SK-N-MC (cell line): Measurements from ENCODE around the gene MYO5B.

Experiments used
- DNase-seq: peaks from one replicate; pipeline ENCODE4 v3.0.0-alpha.2; 2011; ENCODE audit warnings: low read depth, low spot score
- H3K27ac ChIP-seq: fragments of 200-600 bp; sonication (generic); 2 replicates; pipeline ENCODE4 v1.5.1; 2016; ENCODE audit warnings: mixed run types
- H3K36me3 ChIP-seq: fragments of 200-600 bp; sonication (generic); 2 replicates; pipeline ENCODE4 v1.6.1; 2017; ENCODE audit warnings: antibody characterized with exemption, low read length, mixed read lengths; ENCODE audit not compliant: insufficient read depth
- H3K4me3 ChIP-seq: fragments of 200-600 bp; sonication (generic); 2 replicates; pipeline ENCODE4 v1.5.1; 2016
- H3K9ac ChIP-seq: fragments of 200-600 bp; sonication (generic); 2 replicates; pipeline ENCODE4 v1.8.0; 2017; ENCODE audit warnings: mixed run types, mixed read lengths; ENCODE audit not compliant: insufficient read length
- H3K9me3 ChIP-seq: fragments of 200-600 bp; sonication (generic); 2 replicates; pipeline ENCODE4 v1.6.1; 2017; ENCODE audit warnings: low read depth, mild to moderate bottlenecking, antibody characterized with exemption, low read length, moderate library complexity, mixed read lengths
- EZH2 ChIP-seq: fragments of 200-600 bp; sonication (generic); IDR thresholded peaks from one replicate; pipeline ENCODE4 v1.6.1; 2017; ENCODE audit warnings: antibody characterized with exemption
- FOXP2 ChIP-seq: optimal IDR thresholded peaks from 2 replicates; pipeline ENCODE3; 2011; ENCODE audit warnings: mild to moderate bottlenecking, moderate library complexity; ENCODE audit not compliant: insufficient read depth; ENCODE audit errors: extremely low read length, control extremely low read depth
- POLR2AphosphoS5 ChIP-seq: IDR thresholded peaks from 2 replicates; pipeline ENCODE4 v1.6.1; 2012; ENCODE audit warnings: mild to moderate bottlenecking, low read depth, low read length, borderline replicate concordance

Gene MYO5B

GRCh38 chr18:50093366-50094064 is 101.4 kb downstream of the MYO5B start:
- no peak overlapping the region for H3K9ac ChIP-seq

GRCh38 chr18:50092245-50092805 is 102.6 kb downstream of the MYO5B start:
- no peak overlapping the region for H3K27ac ChIP-seq
- H3K36me3 ChIP-seq, result no peaks in the 10 kb centered on the region
- DNase-seq, result no peak
- TF ChIP-seq FOXP2 (no peak), POLR2AphosphoS5 (no peak), EZH2 (no peak)
- no peaks in the 10 kb centered on the region for H3K9me3 ChIP-seq
- H3K9ac ChIP-seq, result no peak overlapping the region
- no peak overlapping the region for H3K4me3 ChIP-seq

More at GRCh38 chr18:50093366-50094064, 101.4 kb downstream of the MYO5B start:
- Histone ChIP-seq H3K27ac (no peak overlapping the region), H3K9me3 (no peaks in the 10 kb centered on the region), H3K4me3 (no peak overlapping the region), H3K36me3 (no peaks in the 10 kb centered on the region)
- TF ChIP-seq POLR2AphosphoS5, result no peak
- TF ChIP-seq FOXP2, result no peak
- TF ChIP-seq EZH2, result no peak
- DNase-seq, result no peak

DNA sequence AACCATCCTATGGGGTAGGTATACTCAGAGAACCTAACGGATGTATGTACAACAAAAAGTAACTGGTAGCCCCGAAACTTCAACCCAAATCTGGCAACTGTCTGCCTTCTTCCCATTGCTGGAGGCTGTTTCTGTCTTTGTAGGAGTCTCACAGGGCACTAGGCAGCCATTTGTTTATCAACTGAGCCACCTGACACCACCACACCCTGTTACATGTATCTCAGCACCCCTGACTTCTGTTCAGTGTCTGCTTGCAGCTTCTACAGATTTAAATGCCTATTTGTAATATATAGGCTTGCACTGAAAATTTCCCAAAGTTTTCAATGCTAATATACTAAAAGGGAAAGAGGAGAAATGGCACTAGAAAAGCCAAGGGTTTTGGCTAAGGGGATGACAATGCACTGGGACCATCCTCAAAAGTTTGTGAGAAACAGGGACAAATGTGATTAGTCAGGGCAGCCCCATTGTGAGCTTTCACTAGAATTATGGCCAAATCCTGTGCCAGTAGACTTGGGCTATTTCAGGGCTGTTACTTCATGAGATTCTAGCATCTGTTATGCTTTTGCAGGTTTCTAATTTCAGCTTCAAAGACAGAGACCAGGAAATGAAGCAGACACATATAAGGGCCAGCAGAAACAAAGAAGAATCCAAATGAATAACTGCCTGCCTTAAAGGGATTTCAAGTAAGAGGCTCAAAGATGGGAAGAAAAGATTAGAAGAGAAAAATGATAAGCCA is 103.3 kb downstream of the MYO5B start:
- TF ChIP-seq POLR2AphosphoS5, result no peak
- no peak for TF ChIP-seq EZH2
- no peak for TF ChIP-seq FOXP2
- Histone ChIP-seq H3K9me3 (no peaks in the 10 kb centered on the region), H3K9ac (no peak overlapping the region), H3K36me3 (no peaks in the 10 kb centered on the region), H3K27ac (no peak overlapping the region), H3K4me3 (no peak overlapping the region)
- no peak for DNase-seq

DNA sequence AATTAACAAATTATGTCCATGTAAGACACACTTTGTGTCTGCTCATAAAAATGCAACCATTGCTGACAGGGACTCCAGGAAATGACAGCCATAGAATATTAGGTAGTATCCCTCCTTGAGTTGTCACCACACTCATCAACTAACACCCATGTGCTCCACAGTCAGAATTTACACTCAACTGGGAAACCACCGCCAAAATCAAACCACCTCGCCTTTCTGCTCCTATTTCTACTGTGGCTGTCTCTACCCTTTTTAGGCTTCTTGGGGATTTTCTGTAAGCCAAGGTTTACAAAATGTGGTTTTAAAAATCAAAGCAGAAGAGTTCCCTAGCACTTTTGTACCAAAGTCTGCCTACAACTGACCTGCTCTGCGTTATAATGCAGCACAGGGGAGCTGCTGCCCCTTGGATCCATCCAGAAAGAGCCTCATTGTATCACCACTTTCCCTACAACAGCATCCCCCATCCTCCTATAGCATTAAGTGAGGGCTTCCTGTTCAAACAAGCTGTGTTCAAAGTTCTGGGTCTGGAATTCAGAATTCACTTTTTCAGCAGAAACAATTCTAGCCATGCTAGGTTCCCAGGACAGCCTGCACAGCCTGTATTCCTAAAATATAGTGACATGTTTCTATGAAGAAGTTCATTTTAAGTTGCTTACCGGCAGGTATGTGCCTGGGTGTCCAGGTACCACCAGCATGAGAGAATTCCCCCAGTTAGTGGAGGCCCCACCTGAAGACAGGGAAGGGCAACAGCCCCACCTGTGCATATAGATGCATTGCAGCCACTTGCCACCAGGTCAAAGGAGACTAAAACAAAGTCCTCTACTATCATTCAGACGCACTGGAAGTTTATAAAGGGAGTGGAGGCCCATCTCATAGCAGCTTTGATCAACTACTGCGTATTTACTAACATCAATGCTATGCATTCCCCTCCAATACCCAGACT is 104.3 kb downstream of the MYO5B start:
- no peak for DNase-seq
- no peak overlapping the region for H3K9ac ChIP-seq
- no peak overlapping the region for H3K27ac ChIP-seq
- no peak overlapping the region for H3K4me3 ChIP-seq
- no peaks in the 10 kb centered on the region for H3K9me3 ChIP-seq
- no peaks in the 10 kb centered on the region for H3K36me3 ChIP-seq
- TF ChIP-seq EZH2 (no peak), POLR2AphosphoS5 (no peak), FOXP2 (no peak)

DNA sequence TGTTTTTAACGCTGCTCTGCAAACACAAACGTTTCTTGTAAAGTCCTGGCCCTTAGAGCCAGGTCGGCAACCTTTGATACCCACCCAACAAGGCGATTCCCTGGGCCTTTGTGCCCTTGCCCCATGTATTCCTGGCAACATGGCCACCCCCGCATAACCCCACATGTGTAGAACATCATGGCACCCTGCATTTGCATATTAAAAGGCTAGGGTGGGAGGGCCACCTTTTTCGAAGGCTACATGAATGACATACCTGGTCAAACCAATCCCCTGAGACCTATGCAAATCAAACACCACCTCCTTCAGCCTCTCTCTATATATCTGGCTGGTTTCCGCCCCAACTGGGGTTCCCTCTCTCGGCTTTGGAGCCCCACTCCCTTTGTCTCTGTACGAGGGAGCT is 105.2 kb downstream of the MYO5B start:
- DNase-seq, result no peak
- no peak overlapping the region for H3K9ac ChIP-seq
- H3K9me3 ChIP-seq, result no peaks in the 10 kb centered on the region
- no peak overlapping the region for H3K4me3 ChIP-seq
- no peak for TF ChIP-seq EZH2
- TF ChIP-seq FOXP2, result no peak
- TF ChIP-seq POLR2AphosphoS5, result no peak
- H3K27ac ChIP-seq, result no peak overlapping the region
- H3K36me3 ChIP-seq, result no peaks in the 10 kb centered on the region

DNA sequence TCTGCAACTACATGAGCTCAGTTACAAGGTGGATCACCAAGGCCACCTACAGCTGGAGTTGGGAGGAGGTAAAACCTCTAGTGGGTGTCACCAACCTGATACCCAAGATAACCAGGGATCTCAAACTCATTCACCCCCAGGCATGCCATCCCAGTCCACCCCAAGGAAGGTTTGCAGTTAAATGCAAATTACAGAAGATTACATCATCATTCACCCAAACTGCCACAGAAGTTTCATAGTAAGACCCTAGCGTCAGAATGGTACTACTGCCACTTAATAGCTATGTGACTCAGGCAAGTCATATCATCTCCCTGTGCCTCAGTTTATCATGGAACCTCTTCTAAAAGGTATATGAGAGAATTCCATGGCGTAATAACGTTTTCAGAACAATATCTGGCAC is 111.2 kb downstream of the MYO5B start:
- Histone ChIP-seq H3K27ac (no peak overlapping the region), H3K9me3 (no peaks in the 10 kb centered on the region), H3K4me3 (no peak overlapping the region), H3K9ac (no peak overlapping the region), H3K36me3 (no peaks in the 10 kb centered on the region)
- DNase-seq, result no peak
- TF ChIP-seq POLR2AphosphoS5, result no peak
- TF ChIP-seq FOXP2, result no peak
- TF ChIP-seq EZH2, result no peak

DNA sequence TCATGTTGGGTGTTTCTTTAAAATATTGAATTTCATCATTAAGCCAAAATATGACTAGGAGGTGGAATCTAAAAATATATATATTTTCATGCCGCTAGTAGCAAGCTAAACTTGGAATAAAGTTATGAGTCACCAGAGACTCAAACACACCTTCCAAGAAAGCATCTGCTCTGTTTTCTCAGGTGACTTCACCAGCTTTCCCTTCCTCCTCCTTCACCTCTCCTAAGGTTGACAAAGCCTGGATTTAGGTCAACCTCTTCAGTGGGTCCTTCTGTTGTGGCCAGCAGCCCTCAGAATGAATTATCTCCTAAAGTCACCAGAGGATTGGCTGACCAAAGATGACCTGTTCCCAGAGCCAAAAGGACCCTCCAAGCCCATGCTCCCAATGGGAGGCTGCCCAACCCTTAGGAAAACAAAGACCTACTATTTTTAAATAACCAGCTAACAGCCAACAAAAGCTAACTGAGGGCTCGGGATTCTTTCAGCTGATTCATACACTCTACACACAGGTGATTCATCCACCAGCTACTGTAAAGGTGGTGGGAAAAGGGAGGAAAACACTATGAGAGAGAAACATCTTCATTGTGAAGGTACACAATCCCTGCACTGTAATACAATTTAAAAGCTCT is 113.9 kb downstream of the MYO5B start:
- H3K36me3 ChIP-seq, result no peaks in the 10 kb centered on the region
- TF ChIP-seq POLR2AphosphoS5, result no peak
- no peak for TF ChIP-seq FOXP2
- TF ChIP-seq EZH2, result no peak
- H3K27ac ChIP-seq, result no peak overlapping the region
- no peaks in the 10 kb centered on the region for H3K9me3 ChIP-seq
- no peak overlapping the region for H3K4me3 ChIP-seq
- no peak overlapping the region for H3K9ac ChIP-seq
- no peak for DNase-seq
